K562 (cell line): Measurements from ENCODE around the gene TEFM. TPM values are rescaled to one million over a fixed set of nuclear protein-coding genes. Genes with fewer than 3 reads are reported as not detected.

Experiments used
- ADNP ChIP-seq: fragments of 200-800 bp; sonication (Bioruptor generic); IDR thresholded peaks from 2 replicates; pipeline ENCODE4 v1.6.1; 2016; ENCODE audit warnings: missing genetic modification characterization, missing compliant biosample characterization
- BACH1 ChIP-seq: fragments of 200-800 bp; sonication (Bioruptor generic); IDR thresholded peaks from 2 replicates; pipeline ENCODE4 v1.6.1; 2016; ENCODE audit warnings: missing genetic modification characterization, missing compliant biosample characterization
- ERF ChIP-seq: fragments of 450-650 bp; formaldehyde crosslinking; IDR thresholded peaks from 2 replicates; pipeline ENCODE4 v1.4.0; 2020; ENCODE audit warnings: mild to moderate bottlenecking, mixed read lengths
- FUS ChIP-seq: fragments of 200-400 bp; formaldehyde crosslinking; optimal IDR thresholded peaks from 2 replicates; pipeline ENCODE3; 2017; ENCODE audit warnings: low read depth, low read length
- HNRNPL ChIP-seq: fragments of 200-400 bp; formaldehyde crosslinking; IDR thresholded peaks from 2 replicates; pipeline ENCODE4 v1.6.1; 2017; ENCODE audit warnings: low read depth, mild to moderate bottlenecking, low read length
- HOXB6 ChIP-seq: fragments of 250-450 bp; sonication (Bioruptor Pico); IDR thresholded peaks from 2 replicates; pipeline ENCODE4 v1.5.1; 2022; ENCODE audit warnings: mild to moderate bottlenecking, borderline replicate concordance
- JUND ChIP-seq, 2 experiments: IDR thresholded peaks; 2 replicates in 1 of 2; 3 replicates in 1 of 2; pipeline ENCODE4 v1.6.1; 2011; ENCODE audit warnings: borderline replicate concordance in 2 of 2, low read depth in 2 of 2, low read length in 2 of 2, improper control_type of control experiment in 1 of 2, missing biosample characterization in 1 of 2, missing genetic modification characterization in 1 of 2, missing genetic modification reagents in 1 of 2
- KAT2B ChIP-seq: IDR thresholded peaks from one replicate; pipeline ENCODE4 v1.6.1; 2012; ENCODE audit warnings: low read depth, mild to moderate bottlenecking, control low read depth, inconsistent platforms, low read length, moderate library complexity
- KAT7 ChIP-seq: sonication (generic); formaldehyde crosslinking; IDR thresholded peaks from 2 replicates; pipeline ENCODE4 v1.8.0; 2022; ENCODE audit warnings: missing genetic modification reagents, mild to moderate bottlenecking, borderline replicate concordance
- RUNX1 ChIP-seq: sonication (generic); IDR thresholded peaks from 2 replicates; pipeline ENCODE4 v1.6.1; 2016; ENCODE audit warnings: antibody characterized with exemption, low read depth
- SREBF1 ChIP-seq: fragments of 150-350 bp; IDR thresholded peaks from 2 replicates; pipeline ENCODE4 v1.6.1; 2014; ENCODE audit warnings: antibody characterized with exemption, low read depth, low read length, borderline replicate concordance
- TRIM28 ChIP-seq: fragments of 450-650 bp; IDR thresholded peaks from 2 replicates; pipeline ENCODE4 v1.6.1; 2017
- polyA plus RNA-seq, 8 experiments: library from polyadenylated mRNA; depleted of rRNA in 4 of 8; stranded (reverse) in 5 of 8; unstranded in 3 of 8; fragments of >200 nt; fragmentation: Nextera tagmentation in 2 of 8; fragmentation: Illumina TruSeq in 1 of 8; extraction: Ambion mirVana in 2 of 8; extraction: Trizol in 1 of 8; gene quantifications; 2 replicates each; pipeline versions ENCODE4 v1.2.1 to v1.2.3, GENCODE V29; 2011 to 2014; ENCODE audit warnings: inconsistent platforms in 1 of 8, missing spikeins in 1 of 8
- total RNA-seq, 7 experiments: library from RNA; depleted of rRNA in 6 of 7; stranded (reverse); fragments of >200 nt in 6 of 7; fragmentation: Illumina TruSeq in 2 of 7; extraction: Trizol in 2 of 7; gene quantifications; 2 replicates each; pipeline versions ENCODE4 v1.2.1 to v1.2.3, GENCODE V29; 2011 to 2021; ENCODE audit warnings: low replicate concordance in 1 of 7
- TF ChIP-seq, protein P1 (sequence below): sonication (generic); formaldehyde crosslinking; IDR thresholded peaks from 2 replicates; pipeline ENCODE4 v1.8.1; 2023; ENCODE audit warnings: mild to moderate bottlenecking, missing genetic modification reagents
- TF ChIP-seq, protein P2 (sequence below): fragments of 450-650 bp; IDR thresholded peaks from 2 replicates; pipeline ENCODE4 v1.6.1; 2016; ENCODE audit warnings: missing biosample characterization, missing genetic modification characterization
- TF ChIP-seq, protein P3 (sequence below): fragments of 250-450 bp; sonication (Bioruptor Pico); IDR thresholded peaks from 2 replicates; pipeline ENCODE4 v1.8.0; 2021; ENCODE audit warnings: borderline replicate concordance, mild to moderate bottlenecking, moderate library complexity; ENCODE audit not compliant: poor library complexity, severe bottlenecking
- TF ChIP-seq, protein P4 (sequence below), 3 experiments: IDR thresholded peaks in 2 of 3; conservative IDR thresholded peaks in 1 of 3; 2 replicates each; pipeline ENCODE4 v1.5.1; 2011 to 2012; ENCODE audit warnings: low read length in 3 of 3, mild to moderate bottlenecking in 3 of 3, control low read depth in 2 of 3, improper control_type of control experiment in 1 of 3, inconsistent platforms in 1 of 3, low read depth in 1 of 3, mixed read lengths in 1 of 3, moderate library complexity in 1 of 3; ENCODE audit not compliant: insufficient read depth in 2 of 3
- TF ChIP-seq, protein P5 (sequence below): fragments of 250-450 bp; sonication (Bioruptor Pico); IDR thresholded peaks from 2 replicates; pipeline ENCODE4 v1.5.1; 2021; ENCODE audit warnings: mild to moderate bottlenecking

TEFM gene
- total and polyA plus RNA-seq, 9 of the 15 experiments (the other 6 are each of a cell fraction or from before 2014, with no cell fraction given): 12.5 to 60.3 (median 23.3) TPM

DNA sequence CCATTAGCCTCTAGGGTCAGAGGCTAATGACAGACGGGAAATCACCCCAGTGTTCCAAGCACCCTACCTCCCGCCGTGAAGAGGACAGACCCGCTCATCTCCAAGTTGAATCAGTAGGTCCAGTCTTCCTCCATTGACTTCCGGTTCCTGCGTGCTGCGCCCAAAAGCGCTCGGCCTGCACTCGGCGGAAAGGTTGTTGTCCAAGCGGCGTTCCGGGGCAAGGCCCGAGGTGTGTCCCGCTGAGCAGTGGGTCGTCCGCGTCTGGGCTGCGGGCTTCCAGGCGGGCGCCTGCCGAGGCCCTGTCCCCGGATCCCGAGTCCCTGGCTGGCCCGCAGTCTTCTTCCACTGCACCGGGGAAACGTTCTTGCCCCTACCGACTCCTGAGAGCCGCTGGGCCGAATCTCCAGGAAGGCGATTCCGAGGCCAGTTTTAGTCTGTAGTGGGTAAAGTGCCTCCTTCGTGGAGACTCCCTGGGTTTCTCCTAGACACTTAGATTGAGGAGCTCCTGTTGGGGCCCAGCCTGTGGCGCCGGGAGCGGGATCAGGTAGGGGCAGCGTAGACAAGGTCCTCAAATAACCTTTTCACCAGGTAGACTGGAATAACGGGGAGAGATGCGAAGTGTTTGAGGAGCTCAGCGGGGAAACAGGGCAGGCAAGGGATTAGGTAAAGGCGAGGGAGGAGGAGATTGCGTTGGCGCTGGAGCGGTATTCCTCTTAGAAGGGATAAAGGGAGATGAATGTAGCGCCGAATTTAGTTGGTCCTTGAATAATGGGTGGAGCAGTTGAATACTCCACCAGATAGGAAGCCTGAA, at the start of gene TEFM (continued):
- TF ChIP-seq HNRNPL (no peak), BACH1 (tag) (no peak), RUNX1 (peak; percentile 77; the same call in 1 of the 2 replicates), JUND (IDR thresholded peaks at IDR 0.05; ENCODE audit: borderline replicate concordance, low read depth, low read length) (peak; percentile 74), JUND (tag; IDR thresholded peaks at IDR 0.05; ENCODE audit: borderline replicate concordance, low read depth, low read length) (peak; percentile 43; the same call in 1 of the 3 replicates), HOXB6 (CRISPR knock-in tag) (no peak), FUS (no peak), TRIM28 (no peak), ADNP (no peak), SREBF1 (0 out of 2 replicates have a peak, but pooled peaks have one; percentile 43), KAT7 (CRISPR knock-in tag) (peak; percentile 95; the same call in 1 of the 2 replicates), KAT2B (no peak), ERF (CRISPR knock-in tag) (no peak)
- TF ChIP-seq, protein P1, sequence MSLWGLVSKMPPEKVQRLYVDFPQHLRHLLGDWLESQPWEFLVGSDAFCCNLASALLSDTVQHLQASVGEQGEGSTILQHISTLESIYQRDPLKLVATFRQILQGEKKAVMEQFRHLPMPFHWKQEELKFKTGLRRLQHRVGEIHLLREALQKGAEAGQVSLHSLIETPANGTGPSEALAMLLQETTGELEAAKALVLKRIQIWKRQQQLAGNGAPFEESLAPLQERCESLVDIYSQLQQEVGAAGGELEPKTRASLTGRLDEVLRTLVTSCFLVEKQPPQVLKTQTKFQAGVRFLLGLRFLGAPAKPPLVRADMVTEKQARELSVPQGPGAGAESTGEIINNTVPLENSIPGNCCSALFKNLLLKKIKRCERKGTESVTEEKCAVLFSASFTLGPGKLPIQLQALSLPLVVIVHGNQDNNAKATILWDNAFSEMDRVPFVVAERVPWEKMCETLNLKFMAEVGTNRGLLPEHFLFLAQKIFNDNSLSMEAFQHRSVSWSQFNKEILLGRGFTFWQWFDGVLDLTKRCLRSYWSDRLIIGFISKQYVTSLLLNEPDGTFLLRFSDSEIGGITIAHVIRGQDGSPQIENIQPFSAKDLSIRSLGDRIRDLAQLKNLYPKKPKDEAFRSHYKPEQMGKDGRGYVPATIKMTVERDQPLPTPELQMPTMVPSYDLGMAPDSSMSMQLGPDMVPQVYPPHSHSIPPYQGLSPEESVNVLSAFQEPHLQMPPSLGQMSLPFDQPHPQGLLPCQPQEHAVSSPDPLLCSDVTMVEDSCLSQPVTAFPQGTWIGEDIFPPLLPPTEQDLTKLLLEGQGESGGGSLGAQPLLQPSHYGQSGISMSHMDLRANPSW: no peak; the same call in 1 of the 2 replicates
- TF ChIP-seq, protein P2, sequence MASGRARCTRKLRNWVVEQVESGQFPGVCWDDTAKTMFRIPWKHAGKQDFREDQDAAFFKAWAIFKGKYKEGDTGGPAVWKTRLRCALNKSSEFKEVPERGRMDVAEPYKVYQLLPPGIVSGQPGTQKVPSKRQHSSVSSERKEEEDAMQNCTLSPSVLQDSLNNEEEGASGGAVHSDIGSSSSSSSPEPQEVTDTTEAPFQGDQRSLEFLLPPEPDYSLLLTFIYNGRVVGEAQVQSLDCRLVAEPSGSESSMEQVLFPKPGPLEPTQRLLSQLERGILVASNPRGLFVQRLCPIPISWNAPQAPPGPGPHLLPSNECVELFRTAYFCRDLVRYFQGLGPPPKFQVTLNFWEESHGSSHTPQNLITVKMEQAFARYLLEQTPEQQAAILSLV: no peak
- TF ChIP-seq, protein P3, sequence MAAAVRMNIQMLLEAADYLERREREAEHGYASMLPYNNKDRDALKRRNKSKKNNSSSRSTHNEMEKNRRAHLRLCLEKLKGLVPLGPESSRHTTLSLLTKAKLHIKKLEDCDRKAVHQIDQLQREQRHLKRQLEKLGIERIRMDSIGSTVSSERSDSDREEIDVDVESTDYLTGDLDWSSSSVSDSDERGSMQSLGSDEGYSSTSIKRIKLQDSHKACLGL (CRISPR knock-in tag): no peak
- TF ChIP-seq, protein P4, sequence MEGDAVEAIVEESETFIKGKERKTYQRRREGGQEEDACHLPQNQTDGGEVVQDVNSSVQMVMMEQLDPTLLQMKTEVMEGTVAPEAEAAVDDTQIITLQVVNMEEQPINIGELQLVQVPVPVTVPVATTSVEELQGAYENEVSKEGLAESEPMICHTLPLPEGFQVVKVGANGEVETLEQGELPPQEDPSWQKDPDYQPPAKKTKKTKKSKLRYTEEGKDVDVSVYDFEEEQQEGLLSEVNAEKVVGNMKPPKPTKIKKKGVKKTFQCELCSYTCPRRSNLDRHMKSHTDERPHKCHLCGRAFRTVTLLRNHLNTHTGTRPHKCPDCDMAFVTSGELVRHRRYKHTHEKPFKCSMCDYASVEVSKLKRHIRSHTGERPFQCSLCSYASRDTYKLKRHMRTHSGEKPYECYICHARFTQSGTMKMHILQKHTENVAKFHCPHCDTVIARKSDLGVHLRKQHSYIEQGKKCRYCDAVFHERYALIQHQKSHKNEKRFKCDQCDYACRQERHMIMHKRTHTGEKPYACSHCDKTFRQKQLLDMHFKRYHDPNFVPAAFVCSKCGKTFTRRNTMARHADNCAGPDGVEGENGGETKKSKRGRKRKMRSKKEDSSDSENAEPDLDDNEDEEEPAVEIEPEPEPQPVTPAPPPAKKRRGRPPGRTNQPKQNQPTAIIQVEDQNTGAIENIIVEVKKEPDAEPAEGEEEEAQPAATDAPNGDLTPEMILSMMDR (IDR thresholded peaks at IDR 0.05 in 2 of 3, conservative IDR thresholded peaks at IDR 0.05 in 1 of 3; ENCODE audit: insufficient read depth in 2 of 3, low read depth in 1 of 3, low read length in 3 of 3): no peak
- TF ChIP-seq, protein P5, sequence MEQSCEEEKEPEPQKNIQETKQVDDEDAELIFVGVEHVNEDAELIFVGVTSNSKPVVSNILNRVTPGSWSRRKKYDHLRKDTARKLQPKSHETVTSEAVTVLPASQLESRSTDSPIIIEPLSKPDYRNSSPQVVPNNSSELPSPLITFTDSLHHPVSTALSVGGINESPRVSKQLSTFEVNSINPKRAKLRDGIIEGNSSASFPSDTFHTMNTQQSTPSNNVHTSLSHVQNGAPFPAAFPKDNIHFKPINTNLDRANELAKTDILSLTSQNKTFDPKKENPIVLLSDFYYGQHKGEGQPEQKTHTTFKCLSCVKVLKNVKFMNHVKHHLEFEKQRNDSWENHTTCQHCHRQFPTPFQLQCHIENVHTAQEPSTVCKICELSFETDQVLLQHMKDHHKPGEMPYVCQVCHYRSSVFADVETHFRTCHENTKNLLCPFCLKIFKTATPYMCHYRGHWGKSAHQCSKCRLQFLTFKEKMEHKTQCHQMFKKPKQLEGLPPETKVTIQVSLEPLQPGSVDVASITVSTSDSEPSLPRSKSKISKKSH: no peak
